ENCODE data around the gene DAPK1. TPM values are rescaled to one million over a fixed set of nuclear protein-coding genes. Genes with fewer than 3 reads are reported as not detected.
A peak's percentile ranks its signal among the peaks of the same experiment; 100 is the strongest.

DAPK1 gene
- total RNA-seq, 2 donors from 2014 or later = 39.1 to 40.6 TPM

DNA sequence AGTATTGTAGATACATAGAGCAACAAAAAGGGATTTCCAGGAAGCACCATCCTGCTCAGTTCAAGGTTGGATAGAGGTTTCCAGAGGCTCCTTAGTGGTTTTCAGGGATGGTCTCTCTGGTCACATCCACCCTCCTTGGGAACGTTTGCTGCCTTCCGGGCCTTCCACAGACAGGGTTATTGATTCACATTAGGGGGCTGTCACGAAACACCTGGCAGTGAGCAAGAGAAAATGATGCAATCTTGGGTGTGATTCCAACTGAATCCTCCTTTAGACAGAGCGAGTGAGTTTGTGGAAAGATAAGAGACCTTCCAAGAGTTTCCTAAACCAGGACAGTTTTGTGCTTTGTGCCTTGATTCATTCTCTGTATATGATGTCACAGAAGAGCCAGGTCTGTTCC, 184.4 kb downstream of the DAPK1 start:
- Histone ChIP-seq H3K4me3 (no peak overlapping the region), H3K27me3 (replicated peaks; ENCODE audit: insufficient read depth) (no peaks in the 10 kb centered on the region), H3K9me3 (no peaks in the 10 kb centered on the region), H3K27ac (no peak overlapping the region), H3K36me3 (peaks cover 7% of the 10 kb centered on the region), H3K4me1 (ENCODE audit: control insufficient read depth in 1 of 2, low read depth in 2 of 2) (no peaks in the 10 kb centered on the region)
- ATAC-seq (ENCODE audit: insufficient number of reproducible peaks, low FRiP score, low read depth) (no peak), DNase-seq (ENCODE audit: low spot score) (no peak)
- TF ChIP-seq, protein P1, sequence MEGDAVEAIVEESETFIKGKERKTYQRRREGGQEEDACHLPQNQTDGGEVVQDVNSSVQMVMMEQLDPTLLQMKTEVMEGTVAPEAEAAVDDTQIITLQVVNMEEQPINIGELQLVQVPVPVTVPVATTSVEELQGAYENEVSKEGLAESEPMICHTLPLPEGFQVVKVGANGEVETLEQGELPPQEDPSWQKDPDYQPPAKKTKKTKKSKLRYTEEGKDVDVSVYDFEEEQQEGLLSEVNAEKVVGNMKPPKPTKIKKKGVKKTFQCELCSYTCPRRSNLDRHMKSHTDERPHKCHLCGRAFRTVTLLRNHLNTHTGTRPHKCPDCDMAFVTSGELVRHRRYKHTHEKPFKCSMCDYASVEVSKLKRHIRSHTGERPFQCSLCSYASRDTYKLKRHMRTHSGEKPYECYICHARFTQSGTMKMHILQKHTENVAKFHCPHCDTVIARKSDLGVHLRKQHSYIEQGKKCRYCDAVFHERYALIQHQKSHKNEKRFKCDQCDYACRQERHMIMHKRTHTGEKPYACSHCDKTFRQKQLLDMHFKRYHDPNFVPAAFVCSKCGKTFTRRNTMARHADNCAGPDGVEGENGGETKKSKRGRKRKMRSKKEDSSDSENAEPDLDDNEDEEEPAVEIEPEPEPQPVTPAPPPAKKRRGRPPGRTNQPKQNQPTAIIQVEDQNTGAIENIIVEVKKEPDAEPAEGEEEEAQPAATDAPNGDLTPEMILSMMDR (IDR thresholded peaks at IDR 0.05) = no peak

DNA sequence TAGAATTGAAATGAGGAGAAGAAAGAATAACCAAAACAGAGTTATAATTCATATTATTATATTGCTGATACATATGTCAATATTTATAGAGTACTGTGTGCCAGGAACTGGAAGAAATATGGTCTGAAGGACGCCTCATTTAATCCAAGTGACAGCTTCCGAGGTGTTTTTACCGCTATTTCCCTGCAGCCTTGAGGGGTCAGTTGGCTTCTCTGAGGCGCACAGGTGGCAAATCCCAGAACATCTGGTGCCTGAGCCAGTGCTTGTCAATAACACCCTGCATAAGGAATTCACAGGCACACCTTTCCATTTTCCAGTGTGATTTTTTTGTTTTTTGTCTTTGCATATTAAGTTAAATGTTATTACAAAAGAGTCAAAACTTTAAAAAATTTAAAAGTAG, 185.0 kb downstream of the DAPK1 start:
- DNase-seq (ENCODE audit: low spot score) (no peak), ATAC-seq (ENCODE audit: insufficient number of reproducible peaks, low FRiP score, low read depth) (no peak)
- no peaks in the 10 kb centered on the region for H3K9me3 ChIP-seq
- H3K36me3 ChIP-seq = peaks cover 7% of the 10 kb centered on the region
- no peaks in the 10 kb centered on the region for H3K27me3 ChIP-seq (replicated peaks; ENCODE audit: insufficient read depth)
- TF ChIP-seq, protein P1 (IDR thresholded peaks at IDR 0.05) = no peak
- H3K4me1 ChIP-seq (ENCODE audit: control insufficient read depth in 1 of 2, low read depth in 2 of 2) = no peaks in the 10 kb centered on the region
- H3K27ac ChIP-seq = no peak overlapping the region
- no peak overlapping the region for H3K4me3 ChIP-seq

DNA sequence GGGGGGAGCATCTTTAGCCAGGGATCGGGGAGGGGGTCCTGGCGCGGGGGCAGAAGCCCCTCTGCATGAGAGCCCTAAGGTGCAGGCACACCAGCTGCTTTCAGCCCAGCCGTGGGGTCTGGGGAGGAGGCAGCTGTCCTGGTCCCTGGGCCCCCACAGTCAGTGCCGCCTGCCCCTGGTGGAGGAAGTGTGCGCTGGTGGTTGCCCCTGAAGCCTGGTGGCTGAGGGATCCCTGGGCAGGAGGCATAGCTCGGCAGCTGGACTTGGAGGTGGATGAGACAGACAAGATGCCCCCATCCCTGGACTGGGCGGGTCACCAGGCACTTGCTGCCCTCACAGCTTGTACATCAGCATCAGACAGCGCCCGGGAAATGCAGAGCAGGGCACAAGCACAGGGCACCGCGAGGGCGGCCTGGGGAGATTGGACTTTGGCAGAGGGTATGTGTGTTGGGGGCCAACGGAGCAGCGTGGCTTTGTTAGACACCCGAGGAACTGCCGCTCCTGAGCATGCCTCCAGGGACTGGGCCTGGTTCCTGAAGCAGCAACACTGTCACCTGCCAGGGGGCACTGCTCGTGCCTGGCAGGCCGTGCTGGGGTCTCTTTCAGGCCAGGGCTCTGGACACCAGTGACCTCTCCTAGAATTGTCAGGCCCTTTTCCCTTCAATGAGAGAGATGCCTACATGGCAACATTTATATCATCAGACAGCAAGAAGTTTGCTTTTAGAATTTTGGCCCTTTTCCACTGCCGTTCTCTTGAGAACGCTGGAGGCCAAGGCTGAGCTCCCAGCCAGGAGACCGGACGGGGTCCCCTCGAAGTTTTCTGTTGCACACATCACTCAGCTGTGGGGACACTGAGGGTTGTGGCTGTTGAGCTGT, 186.3 kb downstream of the DAPK1 start:
- H3K36me3 ChIP-seq = peaks cover 7% of the 10 kb centered on the region
- no peaks in the 10 kb centered on the region for H3K4me1 ChIP-seq (ENCODE audit: control insufficient read depth in 1 of 2, low read depth in 2 of 2)
- no peak overlapping the region for H3K4me3 ChIP-seq
- ATAC-seq (ENCODE audit: insufficient number of reproducible peaks, low FRiP score, low read depth) (no peak), DNase-seq (ENCODE audit: low spot score) (no peak)
- H3K9me3 ChIP-seq = no peaks in the 10 kb centered on the region
- TF ChIP-seq, protein P1 (IDR thresholded peaks at IDR 0.05) = no peak
- H3K27ac ChIP-seq = no peak overlapping the region
- no peaks in the 10 kb centered on the region for H3K27me3 ChIP-seq (replicated peaks; ENCODE audit: insufficient read depth)

DNA sequence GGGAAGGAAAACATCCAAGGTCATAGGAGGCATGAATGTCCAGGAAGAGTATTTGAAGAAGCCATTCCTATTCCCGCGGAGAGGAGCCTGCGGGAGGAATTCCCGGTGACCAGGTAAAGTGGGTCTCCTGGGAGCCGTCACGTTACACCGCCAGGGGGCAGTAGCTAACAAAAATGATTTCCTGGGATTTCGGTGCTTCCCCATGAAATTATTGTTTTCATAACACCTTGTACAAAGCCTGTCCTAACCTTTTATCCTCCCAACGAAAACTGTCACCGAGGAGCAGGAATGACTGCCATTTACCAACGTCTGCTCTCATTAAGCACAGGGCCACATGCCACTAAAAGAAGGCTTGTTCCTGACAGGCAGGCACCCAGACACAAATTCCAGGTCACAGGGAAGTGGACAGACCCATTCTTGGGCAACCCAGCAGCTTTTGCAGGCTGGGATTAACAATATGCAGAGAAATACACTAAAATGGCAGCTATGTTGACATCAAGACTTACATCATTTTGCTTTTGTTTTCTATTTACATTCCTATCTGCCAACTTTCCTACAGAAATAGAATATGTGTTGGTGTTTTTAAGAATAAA, 187.1 kb downstream of the DAPK1 start:
- no peaks in the 10 kb centered on the region for H3K9me3 ChIP-seq
- no peak for ATAC-seq (ENCODE audit: insufficient number of reproducible peaks, low FRiP score, low read depth)
- no peaks in the 10 kb centered on the region for H3K4me1 ChIP-seq (ENCODE audit: control insufficient read depth in 1 of 2, low read depth in 2 of 2)
- TF ChIP-seq, protein P1 (IDR thresholded peaks at IDR 0.05) = peak; percentile 67
- no peaks in the 10 kb centered on the region for H3K27me3 ChIP-seq (replicated peaks; ENCODE audit: insufficient read depth)
- H3K27ac ChIP-seq = no peak overlapping the region
- H3K4me3 ChIP-seq = no peak overlapping the region
- peaks cover 7% of the 10 kb centered on the region for H3K36me3 ChIP-seq
- DNase-seq (ENCODE audit: low spot score) = no peak

DNA sequence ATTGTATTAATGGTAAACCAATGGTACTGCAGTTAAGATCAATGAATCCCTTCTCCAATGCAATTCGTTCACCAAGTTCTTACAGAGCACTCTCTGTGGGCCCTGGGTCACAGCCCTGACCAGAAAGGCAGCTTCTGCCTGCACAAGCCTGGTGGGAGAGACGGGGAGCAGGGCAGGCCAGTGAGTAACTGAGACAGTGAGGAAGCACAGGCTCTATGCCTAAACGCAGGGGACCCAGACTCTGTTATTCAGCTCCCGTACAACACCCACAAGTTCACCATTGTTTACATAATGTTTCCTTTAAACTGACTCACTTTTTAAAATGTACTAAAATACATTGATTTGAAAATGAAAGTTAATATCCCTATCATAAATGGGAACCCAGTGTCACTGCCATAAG, 187.8 kb downstream of the DAPK1 start:
- Histone ChIP-seq H3K27me3 (replicated peaks; ENCODE audit: insufficient read depth) (no peaks in the 10 kb centered on the region), H3K4me3 (no peak overlapping the region), H3K4me1 (ENCODE audit: control insufficient read depth in 1 of 2, low read depth in 2 of 2) (no peaks in the 10 kb centered on the region), H3K27ac (no peak overlapping the region), H3K9me3 (no peaks in the 10 kb centered on the region), H3K36me3 (peaks cover 7% of the 10 kb centered on the region)
- DNase-seq (ENCODE audit: low spot score) (no peak), ATAC-seq (ENCODE audit: insufficient number of reproducible peaks, low FRiP score, low read depth) (no peak)
- TF ChIP-seq, protein P1 (IDR thresholded peaks at IDR 0.05) = no peak
